Measurements from ENCODE around the gene IL22. TPM values are rescaled to one million over a fixed set of nuclear protein-coding genes. Genes with fewer than 3 reads are reported as not detected.

Gene IL22
- total RNA-seq, 1 experiment from 2014 or later = not detected

DNA sequence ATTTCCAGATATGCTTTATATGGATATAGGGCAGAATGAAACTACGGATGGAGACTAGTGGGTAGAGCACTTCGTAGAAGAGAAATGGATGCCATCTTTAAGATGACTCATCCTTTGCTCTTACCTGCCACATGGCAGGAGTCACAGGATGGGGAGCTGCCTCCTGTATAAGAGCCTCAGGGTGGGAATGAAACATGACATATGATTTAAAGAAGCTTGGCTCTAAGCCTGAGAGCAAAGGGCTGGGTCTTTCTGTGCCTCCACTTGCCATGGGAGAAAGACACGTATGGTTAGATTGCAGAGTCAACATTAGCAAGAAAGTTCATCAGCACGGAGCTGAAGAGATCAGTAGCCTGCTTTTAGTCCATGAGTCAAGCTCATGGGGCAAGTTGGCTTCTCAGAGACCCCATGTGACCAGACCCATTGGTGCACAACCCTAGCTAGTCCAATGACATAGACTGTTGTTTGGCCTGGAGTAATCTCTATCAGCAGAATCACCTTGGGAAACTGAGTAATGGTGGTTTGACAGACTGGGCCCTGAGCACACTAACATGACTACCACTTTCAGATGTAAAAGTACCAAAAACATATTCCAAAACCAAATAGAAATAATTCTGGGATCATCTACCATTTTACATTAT lies 38.1 kb upstream of the IL22 start:
- no peak overlapping the region for H2AFZ ChIP-seq (ENCODE audit: low read length)
- no peak for TF ChIP-seq EZH2 (IDR thresholded peaks at IDR 0.05; ENCODE audit: low read length, unreplicated experiment)
- TF ChIP-seq, protein P1, sequence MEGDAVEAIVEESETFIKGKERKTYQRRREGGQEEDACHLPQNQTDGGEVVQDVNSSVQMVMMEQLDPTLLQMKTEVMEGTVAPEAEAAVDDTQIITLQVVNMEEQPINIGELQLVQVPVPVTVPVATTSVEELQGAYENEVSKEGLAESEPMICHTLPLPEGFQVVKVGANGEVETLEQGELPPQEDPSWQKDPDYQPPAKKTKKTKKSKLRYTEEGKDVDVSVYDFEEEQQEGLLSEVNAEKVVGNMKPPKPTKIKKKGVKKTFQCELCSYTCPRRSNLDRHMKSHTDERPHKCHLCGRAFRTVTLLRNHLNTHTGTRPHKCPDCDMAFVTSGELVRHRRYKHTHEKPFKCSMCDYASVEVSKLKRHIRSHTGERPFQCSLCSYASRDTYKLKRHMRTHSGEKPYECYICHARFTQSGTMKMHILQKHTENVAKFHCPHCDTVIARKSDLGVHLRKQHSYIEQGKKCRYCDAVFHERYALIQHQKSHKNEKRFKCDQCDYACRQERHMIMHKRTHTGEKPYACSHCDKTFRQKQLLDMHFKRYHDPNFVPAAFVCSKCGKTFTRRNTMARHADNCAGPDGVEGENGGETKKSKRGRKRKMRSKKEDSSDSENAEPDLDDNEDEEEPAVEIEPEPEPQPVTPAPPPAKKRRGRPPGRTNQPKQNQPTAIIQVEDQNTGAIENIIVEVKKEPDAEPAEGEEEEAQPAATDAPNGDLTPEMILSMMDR (conservative IDR thresholded peaks at IDR 0.05; ENCODE audit: low read depth, low read length) = no peak
- TF ChIP-seq EZH2phosphoT487 (IDR thresholded peaks at IDR 0.05; ENCODE audit: borderline replicate concordance, low read length) = no peak
- DNase-seq = peak; percentile 28
- H3K36me3 ChIP-seq (ENCODE audit: low read depth, low read length) = no peaks in the 10 kb centered on the region
- H3K4me2 ChIP-seq (ENCODE audit: low read length) = no peak overlapping the region
- POLR2A ChIA-PET (ENCODE audit: unreplicated experiment) = no interaction called here
- no peaks in the 10 kb centered on the region; the same call in 1 of the 2 replicates for H3K4me1 ChIP-seq (ENCODE audit: insufficient read depth, low read length)
- CTCF ChIA-PET = no interaction called here
- intact Hi-C loops (cut with micrococcal nuclease) = no loop called here
- H3F3A ChIP-seq (ENCODE audit: low read length, unreplicated experiment) = no peaks in the 10 kb centered on the region
- H4K20me1 ChIP-seq (ENCODE audit: low read length) = no peaks in the 10 kb centered on the region
- H3K4me3 ChIP-seq (ENCODE audit: low read length) = no peak overlapping the region
- no peak overlapping the region for H3K9ac ChIP-seq (ENCODE audit: low read length)
- H3K27me3 ChIP-seq (ENCODE audit: low read length) = no peaks in the 10 kb centered on the region
- H3K9me3 ChIP-seq (ENCODE audit: low read length) = no peaks in the 10 kb centered on the region
- H3K27ac ChIP-seq (ENCODE audit: low read length) = no peak overlapping the region
- no peaks in the 10 kb centered on the region for H3K79me2 ChIP-seq (ENCODE audit: low read length)
- H3K9me2 ChIP-seq (replicated peaks; ENCODE audit: low read length) = no peaks in the 10 kb centered on the region
- BruUV-seq (replicated peaks) = no TSS peak
- ATAC-seq = no peak

DNA sequence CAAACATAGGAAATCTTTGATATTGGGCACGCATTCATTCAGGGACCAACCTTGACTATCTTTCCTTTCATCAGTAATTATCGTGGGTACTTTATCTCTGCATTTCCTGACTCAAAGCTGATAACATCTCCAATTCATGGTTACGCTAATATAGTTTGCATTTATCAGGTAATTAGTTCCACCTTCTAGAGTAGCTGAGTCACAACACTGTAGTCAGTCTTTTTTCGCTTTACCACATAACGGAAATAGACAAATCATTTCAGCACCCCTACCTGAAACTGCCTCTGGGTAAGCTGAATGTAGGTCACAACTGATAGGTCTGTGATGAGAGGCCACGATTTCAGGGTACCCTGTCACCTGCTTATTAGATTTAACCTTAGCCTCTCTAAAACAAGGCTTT lies 36.7 kb upstream of the IL22 start:
- no peaks in the 10 kb centered on the region; the same call in 1 of the 2 replicates for H3K4me1 ChIP-seq (ENCODE audit: insufficient read depth, low read length)
- no peaks in the 10 kb centered on the region for H3F3A ChIP-seq (ENCODE audit: low read length, unreplicated experiment)
- no TSS peak for BruUV-seq (replicated peaks)
- POLR2A ChIA-PET (ENCODE audit: unreplicated experiment) = no interaction called here
- no peaks in the 10 kb centered on the region for H3K9me2 ChIP-seq (replicated peaks; ENCODE audit: low read length)
- DNase-seq (no peak), ATAC-seq (no peak)
- H3K79me2 ChIP-seq (ENCODE audit: low read length) = no peaks in the 10 kb centered on the region
- H3K27me3 ChIP-seq (ENCODE audit: low read length) = no peaks in the 10 kb centered on the region
- H2AFZ ChIP-seq (ENCODE audit: low read length) = no peak overlapping the region
- intact Hi-C loops (cut with micrococcal nuclease) = no loop called here
- H3K9ac ChIP-seq (ENCODE audit: low read length) = no peak overlapping the region
- no peak overlapping the region for H3K4me3 ChIP-seq (ENCODE audit: low read length)
- no peaks in the 10 kb centered on the region for H4K20me1 ChIP-seq (ENCODE audit: low read length)
- TF ChIP-seq, protein P1 (conservative IDR thresholded peaks at IDR 0.05; ENCODE audit: low read depth, low read length) = no peak
- no peak for TF ChIP-seq EZH2phosphoT487 (IDR thresholded peaks at IDR 0.05; ENCODE audit: borderline replicate concordance, low read length)
- TF ChIP-seq EZH2 (IDR thresholded peaks at IDR 0.05; ENCODE audit: low read length, unreplicated experiment) = no peak
- CTCF ChIA-PET = no interaction called here
- H3K27ac ChIP-seq (ENCODE audit: low read length) = no peak overlapping the region
- no peaks in the 10 kb centered on the region for H3K36me3 ChIP-seq (ENCODE audit: low read depth, low read length)
- no peaks in the 10 kb centered on the region for H3K9me3 ChIP-seq (ENCODE audit: low read length)
- H3K4me2 ChIP-seq (ENCODE audit: low read length) = no peak overlapping the region

DNA sequence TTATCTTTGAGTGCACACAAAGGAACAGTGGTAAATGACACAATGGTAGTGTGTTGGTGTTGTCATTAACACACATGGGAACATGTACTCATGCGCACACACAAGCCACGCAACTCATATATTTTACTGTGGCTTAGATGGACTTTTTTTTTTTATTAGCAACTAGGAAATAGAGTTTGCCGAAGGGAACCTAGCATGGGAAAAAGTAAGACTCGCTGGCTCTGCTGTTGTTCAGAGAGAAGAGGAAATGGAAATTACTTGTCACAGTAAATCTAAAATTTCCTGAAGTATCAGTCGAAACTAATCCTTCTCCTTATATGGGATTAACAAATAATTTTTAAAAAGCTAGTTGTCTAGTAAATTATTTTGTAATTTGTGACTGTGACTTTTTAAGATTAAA lies 33.7 kb upstream of the IL22 start:
- H3K27ac ChIP-seq (ENCODE audit: low read length) = no peak overlapping the region
- no TSS peak for BruUV-seq (replicated peaks)
- no peak overlapping the region for H3K4me2 ChIP-seq (ENCODE audit: low read length)
- POLR2A ChIA-PET (ENCODE audit: unreplicated experiment) = no interaction called here
- TF ChIP-seq, protein P1 (conservative IDR thresholded peaks at IDR 0.05; ENCODE audit: low read depth, low read length) = no peak
- TF ChIP-seq EZH2phosphoT487 (IDR thresholded peaks at IDR 0.05; ENCODE audit: borderline replicate concordance, low read length) (no peak), EZH2 (IDR thresholded peaks at IDR 0.05; ENCODE audit: low read length, unreplicated experiment) (no peak)
- no peaks in the 10 kb centered on the region for H4K20me1 ChIP-seq (ENCODE audit: low read length)
- no peaks in the 10 kb centered on the region; the same call in 1 of the 2 replicates for H3K4me1 ChIP-seq (ENCODE audit: insufficient read depth, low read length)
- DNase-seq (no peak), ATAC-seq (no peak)
- no peak overlapping the region for H3K9ac ChIP-seq (ENCODE audit: low read length)
- CTCF ChIA-PET = no interaction called here
- no peaks in the 10 kb centered on the region for H3K79me2 ChIP-seq (ENCODE audit: low read length)
- no peaks in the 10 kb centered on the region for H3F3A ChIP-seq (ENCODE audit: low read length, unreplicated experiment)
- no peaks in the 10 kb centered on the region for H3K9me2 ChIP-seq (replicated peaks; ENCODE audit: low read length)
- H3K27me3 ChIP-seq (ENCODE audit: low read length) = no peaks in the 10 kb centered on the region
- H3K4me3 ChIP-seq (ENCODE audit: low read length) = no peak overlapping the region
- H3K36me3 ChIP-seq (ENCODE audit: low read depth, low read length) = no peaks in the 10 kb centered on the region
- no peaks in the 10 kb centered on the region for H3K9me3 ChIP-seq (ENCODE audit: low read length)
- intact Hi-C loops (cut with micrococcal nuclease) = no loop called here
- no peak overlapping the region for H2AFZ ChIP-seq (ENCODE audit: low read length)
